Measurements from ENCODE around the gene STXBP1.

The STXBP1 gene

DNA sequence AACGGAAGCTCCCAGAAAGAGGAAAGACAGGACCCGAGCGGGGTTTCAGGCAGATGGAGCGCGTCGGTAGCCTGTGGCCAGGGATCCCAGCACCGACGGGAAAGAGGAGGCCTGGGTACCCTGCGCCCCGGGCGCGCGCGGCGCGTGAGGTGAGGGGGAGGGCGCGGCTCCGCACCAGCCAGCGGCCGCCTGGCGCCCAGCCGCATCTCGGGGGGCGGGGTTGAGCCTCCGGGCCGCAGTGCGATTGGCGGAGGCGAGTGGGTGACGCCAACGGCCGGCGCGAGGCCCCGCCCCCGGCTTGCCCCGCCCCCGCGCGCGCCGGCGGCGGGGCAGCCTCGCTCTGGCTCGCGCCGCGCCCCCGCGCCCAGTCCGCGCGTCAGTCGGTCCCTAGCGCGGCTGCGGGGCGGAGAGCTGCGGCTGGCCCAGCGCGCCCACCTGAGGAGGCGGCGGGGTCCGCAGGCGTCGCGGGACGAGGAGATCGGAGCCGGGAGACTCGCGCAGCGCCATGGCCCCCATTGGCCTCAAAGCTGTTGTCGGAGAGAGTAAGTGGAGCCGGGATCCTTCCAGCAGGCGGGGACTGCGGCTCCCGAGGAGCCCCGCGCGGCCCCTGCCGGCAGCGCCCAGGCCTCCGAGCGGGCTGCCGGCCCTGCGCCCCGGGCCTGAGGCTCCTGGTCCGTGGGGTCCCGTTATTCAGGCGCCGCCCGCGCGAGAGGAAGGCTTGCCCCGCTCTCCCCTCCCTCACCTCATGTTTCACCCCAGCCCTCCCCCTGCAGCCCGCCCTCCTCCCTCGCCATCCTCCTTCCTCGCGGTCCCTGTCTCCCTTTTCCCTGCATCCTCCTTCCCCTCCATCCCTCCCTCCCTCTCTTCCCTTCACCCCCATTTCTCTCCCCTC is at the start of gene STXBP1:
Gene STXBP1 (plus strand): TSS at position 379 of the 892 bp plus-strand sequence. CDS start 127 bp downstream, at position 506.
- Histone ChIP-seq H3K4me3 (ENCODE audit: low read length) (peak within 1 kb of the TSS; percentile 100), H3K79me2 (ENCODE audit: low read length) (no peaks in the 10 kb centered on the region), H2AFZ (ENCODE audit: low read depth, low read length) (peak within 1 kb of the TSS; percentile 100), H3K27ac (ENCODE audit: low read length) (no peak within 1 kb of the TSS), H3K9ac (ENCODE audit: low read length) (peak within 1 kb of the TSS; percentile 73), H3K4me2 (ENCODE audit: low read length) (peak within 1 kb of the TSS; percentile 100), H3K27me3 (ENCODE audit: low read depth, low read length) (0 out of 2 replicates have a peak, but pooled peaks cover 8% of the 10 kb centered on the region), H3K9me3 (ENCODE audit: insufficient read depth, low read length) (no peaks in the 10 kb centered on the region), H4K20me1 (ENCODE audit: insufficient read depth, low read length) (no peaks in the 10 kb centered on the region), H3K4me1 (ENCODE audit: low read length) (peaks cover 9% of the 10 kb centered on the region), H3K36me3 (replicated peaks; ENCODE audit: low read depth, low read length) (no peaks in the 10 kb centered on the region)
- TF ChIP-seq EZH2phosphoT487 (IDR thresholded peaks at IDR 0.05; ENCODE audit: low read depth) = no peak
- TF ChIP-seq, protein P1, sequence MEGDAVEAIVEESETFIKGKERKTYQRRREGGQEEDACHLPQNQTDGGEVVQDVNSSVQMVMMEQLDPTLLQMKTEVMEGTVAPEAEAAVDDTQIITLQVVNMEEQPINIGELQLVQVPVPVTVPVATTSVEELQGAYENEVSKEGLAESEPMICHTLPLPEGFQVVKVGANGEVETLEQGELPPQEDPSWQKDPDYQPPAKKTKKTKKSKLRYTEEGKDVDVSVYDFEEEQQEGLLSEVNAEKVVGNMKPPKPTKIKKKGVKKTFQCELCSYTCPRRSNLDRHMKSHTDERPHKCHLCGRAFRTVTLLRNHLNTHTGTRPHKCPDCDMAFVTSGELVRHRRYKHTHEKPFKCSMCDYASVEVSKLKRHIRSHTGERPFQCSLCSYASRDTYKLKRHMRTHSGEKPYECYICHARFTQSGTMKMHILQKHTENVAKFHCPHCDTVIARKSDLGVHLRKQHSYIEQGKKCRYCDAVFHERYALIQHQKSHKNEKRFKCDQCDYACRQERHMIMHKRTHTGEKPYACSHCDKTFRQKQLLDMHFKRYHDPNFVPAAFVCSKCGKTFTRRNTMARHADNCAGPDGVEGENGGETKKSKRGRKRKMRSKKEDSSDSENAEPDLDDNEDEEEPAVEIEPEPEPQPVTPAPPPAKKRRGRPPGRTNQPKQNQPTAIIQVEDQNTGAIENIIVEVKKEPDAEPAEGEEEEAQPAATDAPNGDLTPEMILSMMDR (IDR thresholded peaks at IDR 0.05; ENCODE audit: low read depth, low read length) = peak; percentile 10; the same call in 1 of the 2 replicates

DNA sequence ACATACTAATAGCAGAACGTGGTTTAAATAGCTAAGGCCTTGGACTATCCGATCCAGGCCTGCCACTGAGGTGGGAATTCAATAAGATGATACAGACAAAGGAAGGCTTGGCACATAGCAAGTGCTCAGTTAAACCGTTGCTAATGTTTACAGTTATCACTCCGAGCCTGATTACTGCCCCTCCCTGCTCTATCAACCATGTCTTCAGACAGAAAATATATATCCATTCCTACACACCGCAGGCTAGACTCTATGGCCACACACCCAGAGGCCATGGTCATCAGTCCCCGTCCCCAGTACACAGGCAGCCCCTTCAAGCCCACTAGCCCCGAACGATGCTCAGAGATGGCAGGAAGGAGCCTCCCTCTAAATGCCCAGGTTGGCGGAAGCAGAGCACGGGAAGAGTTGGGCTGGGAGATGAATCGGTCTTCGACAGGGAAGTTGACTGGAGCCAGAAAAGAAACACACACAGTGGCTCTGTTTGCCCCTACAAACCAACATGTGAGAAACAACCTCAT is 49.7 kb upstream of the STXBP1 start:
- Histone ChIP-seq H3K4me3 (ENCODE audit: low read length) (no peak overlapping the region), H3K36me3 (replicated peaks; ENCODE audit: low read depth, low read length) (no peaks in the 10 kb centered on the region)

GRCh38 chr9:127562841-127563401 is 49.2 kb upstream of the STXBP1 start:
- Histone ChIP-seq H3K4me3 (ENCODE audit: low read length) (no peak overlapping the region), H3K4me2 (ENCODE audit: low read length) (no peak overlapping the region), H3K36me3 (replicated peaks; ENCODE audit: low read depth, low read length) (no peaks in the 10 kb centered on the region), H3K9ac (ENCODE audit: low read length) (no peak overlapping the region), H2AFZ (ENCODE audit: low read depth, low read length) (no peak overlapping the region), H3K27me3 (ENCODE audit: low read depth, low read length) (peaks cover 6% of the 10 kb centered on the region; the same call in 1 of the 2 replicates), H4K20me1 (ENCODE audit: insufficient read depth, low read length) (no peaks in the 10 kb centered on the region), H3K27ac (ENCODE audit: low read length) (no peak overlapping the region), H3K79me2 (ENCODE audit: low read length) (no peaks in the 10 kb centered on the region), H3K9me3 (ENCODE audit: insufficient read depth, low read length) (no peaks in the 10 kb centered on the region), H3K4me1 (ENCODE audit: low read length) (no peaks in the 10 kb centered on the region)
- TF ChIP-seq, protein P1 (IDR thresholded peaks at IDR 0.05; ENCODE audit: low read depth, low read length) = no peak
- TF ChIP-seq EZH2phosphoT487 (IDR thresholded peaks at IDR 0.05; ENCODE audit: low read depth) = no peak

More for the DNA sequence above, 49.7 kb upstream of the STXBP1 start:
- TF ChIP-seq, protein P1 (IDR thresholded peaks at IDR 0.05; ENCODE audit: low read depth, low read length) = no peak
- no peak for TF ChIP-seq EZH2phosphoT487 (IDR thresholded peaks at IDR 0.05; ENCODE audit: low read depth)
- Histone ChIP-seq H2AFZ (ENCODE audit: low read depth, low read length) (no peak overlapping the region), H3K4me1 (ENCODE audit: low read length) (no peaks in the 10 kb centered on the region), H4K20me1 (ENCODE audit: insufficient read depth, low read length) (no peaks in the 10 kb centered on the region), H3K9ac (ENCODE audit: low read length) (no peak overlapping the region), H3K4me2 (ENCODE audit: low read length) (no peak overlapping the region), H3K27me3 (ENCODE audit: low read depth, low read length) (0 out of 2 replicates have a peak, but pooled peaks cover 5% of the 10 kb centered on the region), H3K9me3 (ENCODE audit: insufficient read depth, low read length) (no peaks in the 10 kb centered on the region), H3K27ac (ENCODE audit: low read length) (no peak overlapping the region), H3K79me2 (ENCODE audit: low read length) (no peaks in the 10 kb centered on the region)

- Histone ChIP-seq H3K4me1 (ENCODE audit: low read length) (no peaks in the 10 kb centered on the region), H4K20me1 (ENCODE audit: insufficient read depth, low read length) (no peaks in the 10 kb centered on the region), H3K79me2 (ENCODE audit: low read length) (no peaks in the 10 kb centered on the region), H3K27me3 (ENCODE audit: low read depth, low read length) (peaks cover 11% of the 10 kb centered on the region; the same call in 1 of the 2 replicates), H3K9me3 (ENCODE audit: insufficient read depth, low read length) (no peaks in the 10 kb centered on the region), H3K36me3 (replicated peaks; ENCODE audit: low read depth, low read length) (no peaks in the 10 kb centered on the region), H2AFZ (ENCODE audit: low read depth, low read length) (no peak overlapping the region), H3K4me2 (ENCODE audit: low read length) (no peak overlapping the region), H3K9ac (ENCODE audit: low read length) (no peak overlapping the region), H3K27ac (ENCODE audit: low read length) (no peak overlapping the region), H3K4me3 (ENCODE audit: low read length) (no peak overlapping the region)
- no peak for TF ChIP-seq EZH2phosphoT487 (IDR thresholded peaks at IDR 0.05; ENCODE audit: low read depth)
- TF ChIP-seq, protein P1 (IDR thresholded peaks at IDR 0.05; ENCODE audit: low read depth, low read length) = no peak
Measured at GRCh38 chr9:127563579-127563978, 48.5 kb upstream of the STXBP1 start.
